ENCODE results near the gene S100A1.

The S100A1 gene

DNA sequence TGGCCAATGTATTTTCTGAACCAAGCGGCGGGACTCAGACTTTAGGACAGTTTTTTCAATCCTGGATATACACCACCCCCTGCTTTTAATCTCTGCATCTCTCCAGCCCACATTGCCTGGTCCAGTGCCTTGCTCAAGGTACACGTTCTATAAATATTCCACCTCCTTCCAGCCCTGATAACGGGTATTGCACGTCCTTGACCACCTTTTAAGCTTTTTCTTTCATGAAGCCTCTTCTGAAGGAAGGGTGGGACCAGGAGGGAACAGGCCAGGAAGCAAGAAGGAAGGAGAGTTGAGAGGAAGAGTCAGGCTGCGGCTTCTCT is 18.7 kb upstream of the S100A1 start:
- no peak for TF ChIP-seq CTCF (IDR thresholded peaks at IDR 0.05; ENCODE audit: poor library complexity, severe bottlenecking)
- DNase-seq (ENCODE audit: low spot score) (no peak), ATAC-seq (ENCODE audit: low read depth) (no peak)
- H3K9me3 ChIP-seq (ENCODE audit: severe bottlenecking) = no peaks in the 10 kb centered on the region
- no peaks in the 10 kb centered on the region for H3K27me3 ChIP-seq (ENCODE audit: insufficient read depth, poor library complexity, severe bottlenecking)
- H3K4me1 ChIP-seq (ENCODE audit: insufficient read depth, poor library complexity, severe bottlenecking) = peaks cover 30% of the 10 kb centered on the region
- peak overlapping the region; percentile 98 for H3K27ac ChIP-seq (ENCODE audit: poor library complexity, severe bottlenecking)
- H3K4me3 ChIP-seq (ENCODE audit: severe bottlenecking) = peak overlapping the region; percentile 30
- peaks cover 52% of the 10 kb centered on the region for H3K36me3 ChIP-seq (ENCODE audit: low read depth)

GRCh38 chr1:153610334-153610733 is 17.9 kb upstream of the S100A1 start:
- peaks cover 52% of the 10 kb centered on the region for H3K36me3 ChIP-seq (ENCODE audit: low read depth)
- H3K9me3 ChIP-seq (ENCODE audit: severe bottlenecking) = no peaks in the 10 kb centered on the region
- H3K4me3 ChIP-seq (ENCODE audit: severe bottlenecking) = peak overlapping the region; percentile 30
- H3K27ac ChIP-seq (ENCODE audit: poor library complexity, severe bottlenecking) = peak overlapping the region; percentile 98
- TF ChIP-seq CTCF (IDR thresholded peaks at IDR 0.05; ENCODE audit: poor library complexity, severe bottlenecking) = no peak
- peaks cover 30% of the 10 kb centered on the region for H3K4me1 ChIP-seq (ENCODE audit: insufficient read depth, poor library complexity, severe bottlenecking)
- ATAC-seq (ENCODE audit: low read depth) (peak; percentile 4), DNase-seq (ENCODE audit: low spot score) (peak; percentile 80)
- H3K27me3 ChIP-seq (ENCODE audit: insufficient read depth, poor library complexity, severe bottlenecking) = no peaks in the 10 kb centered on the region

DNA sequence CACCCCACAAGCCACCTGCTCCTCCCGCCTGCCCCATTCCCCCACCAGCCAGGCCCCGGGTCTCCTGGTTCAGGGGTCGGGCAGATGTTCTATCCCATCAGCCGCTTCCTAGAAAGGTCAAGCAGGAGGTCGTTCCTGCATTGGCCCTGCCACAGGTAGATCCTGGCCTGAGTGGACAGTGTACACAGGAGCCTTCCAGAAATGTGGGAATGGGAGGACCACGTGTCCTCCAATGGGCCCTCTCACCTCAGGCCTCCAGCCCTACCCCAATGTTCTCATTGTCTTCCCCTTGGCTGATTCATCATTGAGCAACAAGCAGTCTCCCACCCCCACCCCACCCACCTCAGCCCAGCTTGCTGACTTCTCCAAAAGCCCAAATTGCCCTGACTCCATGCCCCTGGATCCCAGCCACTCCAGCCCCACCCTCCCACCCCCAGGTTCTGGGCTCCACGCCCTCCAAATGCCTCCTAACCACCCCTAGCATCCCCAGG is 17.4 kb upstream of the S100A1 start:
- no peaks in the 10 kb centered on the region for H3K9me3 ChIP-seq (ENCODE audit: severe bottlenecking)
- DNase-seq (ENCODE audit: low spot score) = peak; percentile 80
- peaks cover 30% of the 10 kb centered on the region for H3K4me1 ChIP-seq (ENCODE audit: insufficient read depth, poor library complexity, severe bottlenecking)
- H3K4me3 ChIP-seq (ENCODE audit: severe bottlenecking) = peak overlapping the region; percentile 66
- peak overlapping the region; percentile 98 for H3K27ac ChIP-seq (ENCODE audit: poor library complexity, severe bottlenecking)
- H3K27me3 ChIP-seq (ENCODE audit: insufficient read depth, poor library complexity, severe bottlenecking) = no peaks in the 10 kb centered on the region
- no peak for TF ChIP-seq CTCF (IDR thresholded peaks at IDR 0.05; ENCODE audit: poor library complexity, severe bottlenecking)
- peaks cover 52% of the 10 kb centered on the region for H3K36me3 ChIP-seq (ENCODE audit: low read depth)
- ATAC-seq (ENCODE audit: low read depth) = peak; percentile 18

DNA sequence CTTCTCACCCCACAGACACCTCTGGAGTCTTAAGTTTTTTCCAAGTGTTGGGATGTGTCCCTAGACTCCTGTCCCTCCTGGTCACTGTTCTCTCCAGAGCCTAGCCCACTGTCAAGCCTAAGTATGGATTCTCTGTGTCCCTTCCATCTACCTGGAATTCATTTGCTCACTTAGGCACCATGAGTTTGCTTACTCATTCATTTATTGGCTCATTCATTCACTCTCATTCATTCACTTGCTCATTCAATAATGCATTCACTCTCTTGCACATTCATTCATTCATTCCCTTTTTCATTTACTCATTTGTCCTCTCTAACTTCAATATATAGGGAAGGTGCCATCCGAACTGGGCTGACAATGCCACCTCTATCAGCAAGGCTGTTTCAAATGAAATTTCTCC is 16.9 kb upstream of the S100A1 start:
- H3K4me3 ChIP-seq (ENCODE audit: severe bottlenecking) = peak overlapping the region; percentile 66

More for the DNA sequence above, 16.9 kb upstream of the S100A1 start:
- H3K36me3 ChIP-seq (ENCODE audit: low read depth) = peaks cover 50% of the 10 kb centered on the region
- no peak for DNase-seq (ENCODE audit: low spot score)
- ATAC-seq (ENCODE audit: low read depth) = no peak
- no peaks in the 10 kb centered on the region for H3K9me3 ChIP-seq (ENCODE audit: severe bottlenecking)
- no peak for TF ChIP-seq CTCF (IDR thresholded peaks at IDR 0.05; ENCODE audit: poor library complexity, severe bottlenecking)
- no peaks in the 10 kb centered on the region for H3K27me3 ChIP-seq (ENCODE audit: insufficient read depth, poor library complexity, severe bottlenecking)
- H3K4me1 ChIP-seq (ENCODE audit: insufficient read depth, poor library complexity, severe bottlenecking) = peaks cover 31% of the 10 kb centered on the region
- H3K27ac ChIP-seq (ENCODE audit: poor library complexity, severe bottlenecking) = peak overlapping the region; percentile 98
